NCI-H748 (cell line): ENCODE data around the gene BANK1.
A peak's percentile ranks its signal among the peaks of the same experiment; 100 is the strongest.

ENCODE experiments used
- DNase-seq: peaks from one replicate; lab custom pipeline; 2025; ENCODE audit not compliant: unreplicated experiment; lab: John Stamatoyannopoulos, UW

Gene BANK1, protein sequence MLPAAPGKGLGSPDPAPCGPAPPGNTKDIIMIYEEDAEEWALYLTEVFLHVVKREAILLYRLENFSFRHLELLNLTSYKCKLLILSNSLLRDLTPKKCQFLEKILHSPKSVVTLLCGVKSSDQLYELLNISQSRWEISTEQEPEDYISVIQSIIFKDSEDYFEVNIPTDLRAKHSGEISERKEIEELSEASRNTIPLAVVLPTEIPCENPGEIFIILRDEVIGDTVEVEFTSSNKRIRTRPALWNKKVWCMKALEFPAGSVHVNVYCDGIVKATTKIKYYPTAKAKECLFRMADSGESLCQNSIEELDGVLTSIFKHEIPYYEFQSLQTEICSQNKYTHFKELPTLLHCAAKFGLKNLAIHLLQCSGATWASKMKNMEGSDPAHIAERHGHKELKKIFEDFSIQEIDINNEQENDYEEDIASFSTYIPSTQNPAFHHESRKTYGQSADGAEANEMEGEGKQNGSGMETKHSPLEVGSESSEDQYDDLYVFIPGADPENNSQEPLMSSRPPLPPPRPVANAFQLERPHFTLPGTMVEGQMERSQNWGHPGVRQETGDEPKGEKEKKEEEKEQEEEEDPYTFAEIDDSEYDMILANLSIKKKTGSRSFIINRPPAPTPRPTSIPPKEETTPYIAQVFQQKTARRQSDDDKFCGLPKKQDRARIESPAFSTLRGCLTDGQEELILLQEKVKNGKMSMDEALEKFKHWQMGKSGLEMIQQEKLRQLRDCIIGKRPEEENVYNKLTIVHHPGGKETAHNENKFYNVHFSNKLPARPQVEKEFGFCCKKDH

GRCh38 chr4:101790521-101791181 is at the start of gene BANK1:
TSS of gene BANK1 (plus strand) at chr4:101790730. CDS start at chr4:101790881, 151 bp downstream.
- DNase-seq = peak; percentile 70

GRCh38 chr4:101753721-101754120 is 36.8 kb upstream of the BANK1 start:
- no peak for DNase-seq

DNA sequence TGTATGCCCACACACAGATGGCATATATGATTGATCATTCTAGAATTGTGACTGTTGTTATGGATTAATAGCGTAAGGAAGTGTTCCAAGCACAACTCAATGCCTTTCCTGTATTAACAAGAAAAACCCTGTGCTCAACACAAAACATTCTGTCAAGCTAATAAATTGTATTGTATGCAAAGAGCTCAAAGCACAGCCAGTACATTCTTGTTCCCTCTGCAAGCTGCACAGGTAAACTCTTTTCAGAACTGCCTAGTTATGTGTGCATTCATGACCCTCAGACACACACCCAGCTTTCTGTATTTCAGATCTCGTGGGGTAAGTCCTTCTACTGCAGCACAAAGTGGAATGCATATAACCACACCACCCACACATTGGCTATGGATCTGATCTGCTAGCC is 34.3 kb upstream of the BANK1 start:
- DNase-seq = no peak

- DNase-seq = no peak
These were observed 29.1 kb upstream of the BANK1 start for GRCh38 chr4:101761405-101761804.

- no peak for DNase-seq
These were observed 28.5 kb upstream of the BANK1 start for GRCh38 chr4:101762025-101762424.

DNA sequence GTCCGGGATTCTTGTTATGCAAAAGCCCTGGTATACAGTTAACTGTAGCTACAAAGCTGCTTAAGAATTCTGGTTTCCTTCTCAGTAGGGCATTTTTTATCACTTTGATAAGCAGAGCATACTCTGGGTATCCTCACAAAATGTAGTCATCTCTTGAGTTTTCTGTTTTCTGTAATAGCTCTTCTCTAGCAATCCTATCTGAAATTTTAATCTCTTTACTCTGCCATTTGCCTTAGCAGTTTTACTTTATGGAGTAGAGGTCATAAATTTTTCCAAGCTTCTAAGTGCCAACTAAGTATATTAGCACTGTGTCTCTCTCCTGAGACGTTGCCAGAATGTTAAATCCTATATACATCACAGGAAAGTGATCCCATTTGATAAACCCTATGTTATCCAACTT is 28.0 kb upstream of the BANK1 start:
- DNase-seq = no peak

DNA sequence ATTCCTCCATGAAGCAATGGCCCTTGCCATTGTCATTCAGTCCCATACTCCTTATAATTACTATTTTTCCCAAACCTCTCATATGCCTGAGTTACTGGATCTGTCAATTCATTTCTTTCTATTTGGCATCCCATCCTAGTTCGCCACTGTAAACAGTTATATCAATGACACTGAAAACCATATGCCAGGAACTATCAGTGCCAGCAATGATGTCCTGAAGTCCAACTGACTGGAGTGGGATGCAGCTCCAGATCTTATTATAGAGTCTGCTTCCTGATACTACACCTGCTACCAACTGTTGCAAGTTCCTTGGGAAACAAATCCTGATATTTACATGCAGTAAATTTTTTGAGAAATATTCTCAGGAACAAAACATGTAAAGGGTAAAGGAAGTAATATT is 27.0 kb upstream of the BANK1 start:
- DNase-seq = no peak

GRCh38 chr4:101774807-101775206 is 15.7 kb upstream of the BANK1 start:
- DNase-seq = no peak

- DNase-seq = no peak
These were observed 13.1 kb upstream of the BANK1 start for GRCh38 chr4:101777431-101777830.

- DNase-seq = no peak
These were observed 10.2 kb upstream of the BANK1 start for GRCh38 chr4:101780284-101780683.

GRCh38 chr4:101782546-101782945 is 8.0 kb upstream of the BANK1 start:
- no peak for DNase-seq

DNA sequence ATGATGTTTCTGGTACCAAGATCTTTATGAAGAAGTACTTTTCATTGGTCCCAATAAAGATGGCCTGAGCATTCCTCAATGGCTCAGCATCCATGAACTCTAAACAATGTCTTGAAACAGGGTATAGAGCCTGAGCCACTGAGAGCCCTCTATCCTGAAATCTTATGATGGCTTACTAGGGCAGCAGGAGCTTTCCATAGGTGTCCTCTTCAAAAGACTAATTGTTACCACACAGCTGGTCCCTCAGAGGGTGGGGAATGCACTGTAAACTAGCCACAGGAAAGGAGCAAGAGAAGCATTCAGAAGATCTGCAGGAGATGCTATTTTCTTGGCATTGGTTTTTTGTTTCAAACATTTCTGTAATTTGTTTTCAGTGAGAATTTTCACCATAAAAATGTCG is 5.6 kb upstream of the BANK1 start:
- DNase-seq = no peak

DNA sequence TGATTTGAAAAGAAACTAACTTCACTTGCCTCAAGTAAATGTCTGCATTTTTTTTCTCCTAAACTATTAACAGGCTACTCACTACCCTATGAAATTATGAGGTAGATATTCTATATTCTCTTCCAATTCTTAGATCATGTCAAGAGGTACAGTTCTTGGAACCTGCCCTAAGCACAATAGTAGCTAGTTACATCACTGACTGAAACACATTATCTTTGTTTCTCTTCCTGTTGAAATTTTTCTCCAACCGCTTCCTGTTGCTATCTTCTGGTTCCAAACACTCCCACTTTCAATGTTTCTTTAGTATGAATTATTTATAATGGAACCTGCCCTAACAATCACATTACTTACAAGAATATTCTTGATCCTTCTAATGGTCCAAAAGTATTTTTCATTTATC is 5.0 kb upstream of the BANK1 start:
- no peak for DNase-seq

GRCh38 chr4:101787701-101788316 is 2.7 kb upstream of the BANK1 start:
- peak; percentile 2 for DNase-seq

- DNase-seq = peak; percentile 52
These were observed 640 bp downstream of the BANK1 start for GRCh38 chr4:101791182-101791558.

GRCh38 chr4:101792056-101792590 is 1.6 kb downstream of the BANK1 start:
- DNase-seq = no peak

DNA sequence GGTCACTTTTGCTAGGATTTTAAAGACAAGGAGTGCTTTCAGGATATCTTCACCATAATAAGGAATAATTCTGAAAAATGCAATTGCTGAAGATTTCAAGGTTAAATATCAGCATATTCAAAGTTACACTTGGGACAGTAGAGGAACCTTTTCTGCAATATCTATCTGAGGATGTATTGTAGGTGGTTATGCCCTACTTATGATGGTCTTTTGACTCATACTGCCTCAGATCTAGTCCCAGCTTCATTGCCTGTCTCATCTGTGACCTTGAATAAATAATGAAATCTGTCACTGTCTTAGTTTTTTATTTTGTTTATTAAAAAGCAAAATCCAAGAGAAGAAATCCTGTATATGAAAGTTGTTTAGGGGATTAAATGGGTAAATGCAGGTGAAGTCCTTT is 2.9 kb downstream of the BANK1 start:
- no peak for DNase-seq

DNA sequence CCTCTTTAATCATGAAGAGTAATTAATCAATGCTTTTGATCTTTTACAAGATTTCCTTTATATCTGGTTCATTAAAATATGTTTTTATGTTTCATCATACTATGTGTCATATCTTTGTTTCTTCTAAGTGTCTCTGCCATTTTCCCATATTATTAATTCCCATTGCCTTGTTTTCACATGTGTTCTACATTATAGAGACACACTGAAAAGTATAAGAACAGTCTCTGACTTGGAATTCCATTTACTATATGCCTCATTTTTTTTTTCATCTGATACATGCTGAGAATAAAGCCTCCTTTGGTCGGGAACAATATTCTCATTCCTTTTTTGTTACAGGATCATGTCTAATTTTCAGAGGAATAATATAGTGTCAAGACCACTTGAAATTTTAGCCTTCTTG is 4.3 kb downstream of the BANK1 start:
- no peak for DNase-seq

DNA sequence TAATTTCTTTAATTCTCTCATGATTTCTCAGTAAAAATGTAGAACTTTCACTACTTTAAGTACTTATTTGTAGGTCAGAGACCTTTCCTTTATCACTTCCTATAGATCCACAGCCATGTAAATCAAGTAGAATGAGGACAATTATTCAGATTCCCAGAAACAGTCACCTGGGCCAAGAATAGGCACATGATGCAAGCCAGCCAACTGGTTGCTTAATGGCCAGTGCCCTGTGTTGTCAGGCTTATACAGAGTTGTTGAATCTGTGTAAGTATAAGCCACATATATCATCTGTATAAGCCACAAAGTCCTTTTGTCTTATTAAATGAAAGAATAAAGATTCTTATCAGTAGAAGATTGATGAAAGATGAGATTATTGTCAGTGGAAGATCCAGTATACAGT is 5.2 kb downstream of the BANK1 start:
- no peak for DNase-seq

- no peak for DNase-seq
These were observed 11.4 kb downstream of the BANK1 start for GRCh38 chr4:101801958-101802357.

- DNase-seq = no peak
These were observed 16.4 kb downstream of the BANK1 start for GRCh38 chr4:101806914-101807313.
